Measurements from ENCODE around the gene PNO1. TPM values are rescaled to one million over a fixed set of nuclear protein-coding genes. Genes with fewer than 3 reads are reported as not detected.

Gene PNO1
- total RNA-seq, 1 experiment from 2014 or later: 35.0 TPM

- POLR2A ChIA-PET: no interaction called here
- TF ChIP-seq CTCF (IDR thresholded peaks at IDR 0.05; ENCODE audit: unreplicated experiment): no peak
- BruUV-seq (replicated peaks): no TSS peak
- CTCF ChIA-PET: interaction anchor here (0.6 kb wide), 1 partner anchor 734 kb away, joined by 3 read pairs; no protein-coding TSS in a partner anchor
- peaks cover 11% of the 10 kb centered on the region for H3K4me1 Mint-ChIP-seq (ENCODE audit: insufficient read depth, unreplicated experiment)
- peaks cover 91% of the 10 kb centered on the region for H3K36me3 Mint-ChIP-seq (ENCODE audit: insufficient read depth, unreplicated experiment)
- no peaks in the 10 kb centered on the region for H3K27me3 Mint-ChIP-seq (ENCODE audit: insufficient read depth, unreplicated experiment)
- intact Hi-C loops (cut with micrococcal nuclease): no loop called here
- H3K4me3 Mint-ChIP-seq (ENCODE audit: unreplicated experiment): no peak overlapping the region
- no peak overlapping the region for H3K27ac Mint-ChIP-seq (ENCODE audit: low read depth, unreplicated experiment)
- no peak for DNase-seq (ENCODE audit: unreplicated experiment)
- no peaks in the 10 kb centered on the region for H3K9me3 Mint-ChIP-seq (ENCODE audit: unreplicated experiment)
These were observed 6.0 kb downstream of the PNO1 start for GRCh38 chr2:68163641-68164040.

DNA sequence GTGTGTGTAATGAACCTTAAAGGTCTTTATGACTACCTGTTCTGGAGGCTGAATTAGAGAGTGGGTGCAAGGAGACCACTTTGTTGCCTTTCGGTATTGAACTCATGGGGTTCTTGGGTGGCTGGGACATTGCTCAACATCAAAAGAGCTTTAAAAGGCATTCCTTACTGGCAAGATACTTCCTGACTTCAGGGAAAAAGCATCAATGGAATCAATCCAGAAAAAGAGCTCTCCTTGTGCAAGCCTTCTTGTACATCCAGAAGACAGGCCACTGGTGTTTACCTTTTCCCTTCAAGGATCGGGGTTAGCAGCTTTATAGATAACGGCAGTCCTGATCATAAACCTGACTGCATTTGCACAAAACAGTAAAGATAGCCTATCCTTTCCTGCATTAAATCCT is 9.5 kb downstream of the PNO1 start:
- no peak for TF ChIP-seq CTCF (IDR thresholded peaks at IDR 0.05; ENCODE audit: unreplicated experiment)
- ChIA-PET POLR2A (interaction anchor here (0.7 to 5.7 kb wide), 4 partner anchors 10 to 136 kb away, joined by 3 to 32 read pairs (median 5); partner anchors contain the start of genes PNO1 and PPP3R1), CTCF (interaction anchor here (1.1 to 2.2 kb wide), 4 partner anchors 10 to 115 kb away, joined by 5 to 13 read pairs (median 6); partner anchors contain the start of gene PNO1)
- no peaks in the 10 kb centered on the region for H3K9me3 Mint-ChIP-seq (ENCODE audit: unreplicated experiment)
- BruUV-seq (replicated peaks): no TSS peak
- no peaks in the 10 kb centered on the region for H3K27me3 Mint-ChIP-seq (ENCODE audit: insufficient read depth, unreplicated experiment)
- intact Hi-C loops (cut with micrococcal nuclease): no loop called here
- H3K4me3 Mint-ChIP-seq (ENCODE audit: unreplicated experiment): no peak overlapping the region
- H3K36me3 Mint-ChIP-seq (ENCODE audit: insufficient read depth, unreplicated experiment): peaks cover 66% of the 10 kb centered on the region
- H3K27ac Mint-ChIP-seq (ENCODE audit: low read depth, unreplicated experiment): no peak overlapping the region
- H3K4me1 Mint-ChIP-seq (ENCODE audit: insufficient read depth, unreplicated experiment): peaks cover 8% of the 10 kb centered on the region
- no peak for DNase-seq (ENCODE audit: unreplicated experiment)

DNA sequence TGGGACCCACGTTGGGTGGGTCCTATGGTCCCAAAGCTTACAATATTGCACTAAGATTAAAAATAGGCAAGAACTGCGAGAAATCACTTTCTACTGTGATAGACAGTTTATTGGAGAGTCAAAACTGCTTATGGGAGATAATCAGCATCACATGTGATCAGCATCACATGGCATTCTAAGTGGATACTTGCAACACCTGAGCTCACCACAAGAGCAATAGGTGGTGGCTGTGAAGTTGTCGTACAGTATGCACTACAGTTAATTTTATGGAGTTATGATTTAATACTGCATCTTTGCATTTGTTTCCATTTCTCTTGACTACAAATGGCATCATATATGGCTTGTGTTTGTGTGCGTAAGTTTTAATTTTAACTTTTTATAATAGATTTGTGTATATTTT is 11.6 kb downstream of the PNO1 start:
- Mint-ChIP-seq H3K36me3 (ENCODE audit: insufficient read depth, unreplicated experiment) (peaks cover 45% of the 10 kb centered on the region), H3K9me3 (ENCODE audit: unreplicated experiment) (no peaks in the 10 kb centered on the region), H3K4me3 (ENCODE audit: unreplicated experiment) (no peak overlapping the region), H3K27me3 (ENCODE audit: insufficient read depth, unreplicated experiment) (no peaks in the 10 kb centered on the region), H3K4me1 (ENCODE audit: insufficient read depth, unreplicated experiment) (peaks cover 13% of the 10 kb centered on the region), H3K27ac (ENCODE audit: low read depth, unreplicated experiment) (no peak overlapping the region)
- no peak for DNase-seq (ENCODE audit: unreplicated experiment)
- intact Hi-C loops (cut with micrococcal nuclease): no loop called here
- BruUV-seq (replicated peaks): no TSS peak
- no peak for TF ChIP-seq CTCF (IDR thresholded peaks at IDR 0.05; ENCODE audit: unreplicated experiment)
- CTCF ChIA-PET: interaction anchor here (0.7 to 2.9 kb wide), 9 partner anchors 12 to 934 kb away, joined by 3 to 13 read pairs (median 5); partner anchors contain the start of gene PNO1
- POLR2A ChIA-PET: interaction anchor here (0.9 to 5.7 kb wide), 5 partner anchors 11 to 116 kb away, joined by 3 to 32 read pairs (median 4); partner anchors contain the start of genes PNO1 and PPP3R1

- BruUV-seq (replicated peaks): no TSS peak
- intact Hi-C loops (cut with micrococcal nuclease): no loop called here
- ChIA-PET CTCF (no interaction called here), POLR2A (interaction anchor here (0.6 to 5.7 kb wide), 3 partner anchors 14 to 758 kb away, joined by 3 to 32 read pairs (median 4); partner anchors contain the start of gene PNO1)
- Mint-ChIP-seq H3K27ac (ENCODE audit: low read depth, unreplicated experiment) (no peak overlapping the region), H3K9me3 (ENCODE audit: unreplicated experiment) (no peaks in the 10 kb centered on the region), H3K4me1 (ENCODE audit: insufficient read depth, unreplicated experiment) (peaks cover 13% of the 10 kb centered on the region), H3K27me3 (ENCODE audit: insufficient read depth, unreplicated experiment) (no peaks in the 10 kb centered on the region), H3K4me3 (ENCODE audit: unreplicated experiment) (no peak overlapping the region), H3K36me3 (ENCODE audit: insufficient read depth, unreplicated experiment) (peaks cover 26% of the 10 kb centered on the region)
- TF ChIP-seq CTCF (IDR thresholded peaks at IDR 0.05; ENCODE audit: unreplicated experiment): no peak
- no peak for DNase-seq (ENCODE audit: unreplicated experiment)
These were observed 13.5 kb downstream of the PNO1 start for GRCh38 chr2:68171146-68171545.

Measured in MCF 10A (cell line).